H1 (cell line): ENCODE data around the gene PSMB3. TPM values are rescaled to one million over a fixed set of nuclear protein-coding genes. Genes with fewer than 3 reads are reported as not detected.

ENCODE experiments used
- CTCF ChIA-PET: fragments of 300-600 bp; sonication (Branson Sonifier 250); formaldehyde crosslinking; loops from one replicate; lab custom pipeline; 2021; ENCODE audit not compliant: partially characterized antibody; lab: Charles Lee
- POLR2A ChIA-PET: fragments of 300-600 bp; sonication (Branson Sonifier 250); formaldehyde crosslinking; loops from one replicate; lab custom pipeline; 2021; ENCODE audit warnings: inconsistent platforms; ENCODE audit not compliant: partially characterized antibody; lab: Charles Lee
- DNase-seq, 2 experiments: peaks; one replicate each; pipeline versions ENCODE4 v3.0.0 to v3.0.0-alpha.2; 2010 to 2022; ENCODE audit warnings: low spot score in 2 of 2, low read depth in 1 of 2, mixed read lengths in 1 of 2
- FAIRE-seq: peaks from 2 replicates; lab custom pipeline; 2011; peaks lifted over from hg19 to GRCh38; lab: Jason Lieb, UNC
- H2AFZ ChIP-seq: 2 replicates; pipeline ENCODE4 v1.8.1; 2012; ENCODE audit warnings: low read length, inconsistent platforms
- H2AK5ac ChIP-seq: 2 replicates; pipeline ENCODE4 v1.6.1; 2013; ENCODE audit warnings: low read depth, low read length
- H2BK120ac ChIP-seq: replicated peaks from 2 replicates; pipeline ENCODE3; 2013; ENCODE audit warnings: low read depth, low read length, inconsistent platforms
- H2BK12ac ChIP-seq: 2 replicates; pipeline ENCODE4 v1.6.1; 2013; ENCODE audit warnings: low read depth, low read length
- H2BK15ac ChIP-seq: 2 replicates; pipeline ENCODE4 v1.6.1; 2013; ENCODE audit warnings: low read length
- H2BK20ac ChIP-seq: 2 replicates; pipeline ENCODE4 v1.6.1; 2013; ENCODE audit warnings: low read length
- H2BK5ac ChIP-seq: 2 replicates; pipeline ENCODE4 v1.6.1; 2013; ENCODE audit warnings: low read depth, low read length
- H3K14ac ChIP-seq: 2 replicates; pipeline ENCODE4 v1.6.1; 2013; ENCODE audit warnings: inconsistent platforms; ENCODE audit not compliant: insufficient read length
- H3K18ac ChIP-seq: 2 replicates; pipeline ENCODE4 v1.6.1; 2013; ENCODE audit warnings: low read length; ENCODE audit errors: extremely low read depth
- H3K23ac ChIP-seq: 2 replicates; pipeline ENCODE4 v1.6.1; 2013; ENCODE audit warnings: inconsistent platforms; ENCODE audit not compliant: insufficient read length
- H3K23me2 ChIP-seq: 2 replicates; pipeline ENCODE4 v1.6.1; 2013; ENCODE audit warnings: low read depth, low read length
- H3K27ac ChIP-seq: 2 replicates; pipeline ENCODE4 v1.6.1; 2011; ENCODE audit warnings: low read depth, low read length, inconsistent platforms
- H3K27me3 ChIP-seq, 4 experiments: replicated peaks in 1 of 4; 1 replicate in 1 of 4; 2 replicates in 3 of 4; pipeline versions ENCODE4 v1.6.1 to v1.8.1; 2011 to 2013; ENCODE audit warnings: low read length in 3 of 4, mild to moderate bottlenecking in 3 of 4, inconsistent platforms in 2 of 4, mixed read lengths in 2 of 4, moderate library complexity in 1 of 4; ENCODE audit not compliant: control insufficient read depth in 3 of 4, insufficient read depth in 3 of 4; ENCODE audit errors: extremely low read depth in 1 of 4
- H3K36me3 ChIP-seq, 4 experiments: 2 replicates each; pipeline versions ENCODE4 v1.6.1 to v1.8.1; 2011 to 2013; ENCODE audit warnings: mild to moderate bottlenecking in 4 of 4, low read length in 3 of 4, moderate library complexity in 2 of 4, control low read depth in 1 of 4, inconsistent platforms in 1 of 4; ENCODE audit not compliant: insufficient read depth in 4 of 4, control insufficient read depth in 2 of 4
- H3K4ac ChIP-seq: replicated peaks from 2 replicates; pipeline ENCODE3; 2013; ENCODE audit warnings: low read length, low read depth, mixed read lengths, inconsistent platforms; ENCODE audit not compliant: insufficient read length
- H3K4me1 ChIP-seq, 4 experiments: replicated peaks in 1 of 4; 1 replicate in 1 of 4; 2 replicates in 3 of 4; pipeline versions ENCODE4 v1.6.1 to v1.8.1; 2011 to 2013; ENCODE audit warnings: low read length in 3 of 4, inconsistent platforms in 2 of 4, mixed read lengths in 1 of 4; ENCODE audit not compliant: insufficient read depth in 4 of 4, control insufficient read depth in 3 of 4
- H3K4me2 ChIP-seq, 2 experiments: 2 replicates each; pipeline versions ENCODE4 v1.6.1 to v1.8.1; 2011 to 2013; ENCODE audit warnings: low read depth in 2 of 2, low read length in 2 of 2, control low read depth in 1 of 2, inconsistent platforms in 1 of 2, mild to moderate bottlenecking in 1 of 2; ENCODE audit not compliant: insufficient read depth in 1 of 2
- H3K4me3 ChIP-seq, 4 experiments: fragments of 200-600, 300-600 bp in 1 of 4; sonication (generic), shearing (Covaris generic), sonication (Bioruptor Twin) in 1 of 4; 2 replicates each; pipeline versions ENCODE4 v1.5.1 to v1.8.1; 2011 to 2016; ENCODE audit warnings: low read length in 4 of 4, low read depth in 3 of 4, control low read depth in 2 of 4, inconsistent platforms in 2 of 4, mild to moderate bottlenecking in 2 of 4, mixed read lengths in 1 of 4, moderate library complexity in 1 of 4; ENCODE audit not compliant: insufficient read depth in 2 of 4; ENCODE audit errors: extremely low read depth in 1 of 4
- H3K56ac ChIP-seq: replicated peaks from 2 replicates; pipeline ENCODE3; 2013; ENCODE audit warnings: low read depth, mild to moderate bottlenecking, mixed read lengths, low read length, inconsistent platforms; ENCODE audit not compliant: insufficient read length
- H3K79me1 ChIP-seq: 2 replicates; pipeline ENCODE4 v1.6.1; 2013; ENCODE audit warnings: low read depth, low read length, control low read depth
- H3K79me2 ChIP-seq, 2 experiments: 2 replicates each; pipeline versions ENCODE4 v1.6.1 to v1.8.1; 2012 to 2013; ENCODE audit warnings: low read length in 2 of 2, mild to moderate bottlenecking in 2 of 2, inconsistent platforms in 1 of 2; ENCODE audit not compliant: insufficient read depth in 2 of 2, control insufficient read depth in 1 of 2
- H3K9ac ChIP-seq, 4 experiments: replicated peaks in 1 of 4; 1 replicate in 1 of 4; 2 replicates in 3 of 4; pipeline versions ENCODE4 v1.6.1 to v1.8.1; 2011 to 2013; ENCODE audit warnings: low read depth in 3 of 4, low read length in 3 of 4, control low read depth in 2 of 4, mild to moderate bottlenecking in 2 of 4, moderate library complexity in 2 of 4, inconsistent platforms in 1 of 4; ENCODE audit errors: extremely low read depth in 1 of 4
- H3K9me3 ChIP-seq, 2 experiments: 2 replicates each; pipeline versions ENCODE4 v1.6.1 to v1.8.1; 2012 to 2013; ENCODE audit warnings: mild to moderate bottlenecking in 2 of 2, moderate library complexity in 2 of 2, control low read depth in 1 of 2, inconsistent platforms in 1 of 2, low read depth in 1 of 2, low read length in 1 of 2, mixed read lengths in 1 of 2; ENCODE audit not compliant: insufficient read depth in 2 of 2
- H4K20me1 ChIP-seq, 2 experiments: replicated peaks in 1 of 2; 2 replicates each; pipeline versions ENCODE3 to v1.8.1; 2011 to 2013; ENCODE audit warnings: inconsistent platforms in 2 of 2, low read length in 2 of 2, mild to moderate bottlenecking in 1 of 2; ENCODE audit not compliant: insufficient read depth in 2 of 2, control insufficient read depth in 1 of 2
- H4K5ac ChIP-seq: 2 replicates; pipeline ENCODE4 v1.6.1; 2013; ENCODE audit warnings: low read length, low read depth, mixed read lengths, inconsistent platforms; ENCODE audit not compliant: insufficient read length
- H4K8ac ChIP-seq: 2 replicates; pipeline ENCODE4 v1.8.0; 2013; ENCODE audit warnings: mild to moderate bottlenecking, moderate library complexity, low read length, inconsistent platforms; ENCODE audit not compliant: insufficient read depth; ENCODE audit errors: extremely low read depth
- H4K91ac ChIP-seq: replicated peaks from 2 replicates; pipeline ENCODE3; 2013; ENCODE audit warnings: low read length, mixed read lengths, inconsistent platforms; ENCODE audit not compliant: insufficient read length
- CEBPB ChIP-seq: IDR thresholded peaks from 2 replicates; pipeline ENCODE4 v1.6.1; 2012; ENCODE audit warnings: low read depth, low read length
- EZH2 ChIP-seq: fragments of 200-600 bp; sonication (generic); IDR thresholded peaks from 2 replicates; pipeline ENCODE4 v1.7.1; 2012; ENCODE audit warnings: low read depth, mild to moderate bottlenecking, moderate library complexity, low read length, inconsistent platforms; ENCODE audit not compliant: severe bottlenecking
- HDAC6 ChIP-seq: IDR thresholded peaks from one replicate; pipeline ENCODE4 v1.7.1; 2012; ENCODE audit warnings: low read depth, mild to moderate bottlenecking, inconsistent platforms, low read length, moderate library complexity
- SP2 ChIP-seq: IDR thresholded peaks from 2 replicates; pipeline ENCODE4 v1.6.1; 2012; ENCODE audit warnings: mild to moderate bottlenecking, low read length, inconsistent platforms
- TCF12 ChIP-seq: IDR thresholded peaks from 2 replicates; pipeline ENCODE4 v1.6.1; 2011; ENCODE audit warnings: low read depth, mild to moderate bottlenecking, low read length
- WGBS, 2 experiments: shearing (Covaris generic) in 1 of 2; methylation state at CpG; one replicate each; pipeline versions ENCODE4 v1.1.6 to v1.1.7; 2013 to 2015; ENCODE audit warnings: low lambda C conversion rate in 2 of 2, mixed read lengths in 2 of 2, inconsistent platforms in 1 of 2, low coverage in 1 of 2, missing lambda C conversion rate in 1 of 2; ENCODE audit not compliant: insufficient replicate concordance in 2 of 2, insufficient coverage in 1 of 2, insufficient read length in 1 of 2; ENCODE audit errors: extremely low coverage in 1 of 2, missing lambda C conversion rate in 1 of 2; 5-methylcytosine and 5-hydroxymethylcytosine counted together
- polyA plus RNA-seq, 7 experiments: library from polyadenylated mRNA; depleted of rRNA in 3 of 7; stranded (reverse) in 5 of 7; unstranded in 2 of 7; fragments of >200 nt in 5 of 7; fragments of 200-250 nt in 2 of 7; gene quantifications; 1 replicate in 5 of 7; 2 replicates in 1 of 7; 4 replicates in 1 of 7; pipeline versions ENCODE4 v1.2.1 to v1.2.3, GENCODE V29; 2011 to 2013; ENCODE audit warnings: missing spikeins in 2 of 7, mixed read lengths in 2 of 7
- total RNA-seq: library from RNA; stranded (reverse); fragmentation: NEBNext Ultra II Directional; extraction: Animal tissue kit (Norgen Biotek cat#: 25700); gene quantifications from 2 replicates; pipeline ENCODE4 v1.2.1, GENCODE V29; 2021
- TF ChIP-seq, protein P1 (sequence below): IDR thresholded peaks from 2 replicates; pipeline ENCODE4 v1.6.1; 2011; ENCODE audit warnings: low read length, improper control_type of control experiment

PSMB3 gene
- total and polyA plus RNA-seq, 2 of the 8 experiments (the other 6 are each of a cell fraction or from before 2014, with no cell fraction given), result 291 to 914 TPM

- H2BK12ac ChIP-seq, result no peak overlapping the region
- H2BK5ac ChIP-seq, result no peak overlapping the region; the same call in 1 of the 2 replicates
- H3K79me1 ChIP-seq, result peaks cover 29% of the 10 kb centered on the region
- H3K4me3 ChIP-seq, result peak overlapping the region in 1 of 4 experiments; percentile 80; a peak in 2 of 8 replicates
- no peak overlapping the region for H4K5ac ChIP-seq
- H3K79me2 ChIP-seq, result peaks cover 16 to 59% of the 10 kb centered on the region in 2 experiments
- no peaks in the 10 kb centered on the region for H3K9me3 ChIP-seq
- DNase-seq (no peak), FAIRE-seq (no peak)
- no peak overlapping the region for H2AK5ac ChIP-seq
- H3K4ac ChIP-seq, result no peak overlapping the region
- no peak overlapping the region for H3K27ac ChIP-seq
- H2BK120ac ChIP-seq, result no peak overlapping the region
- H3K23me2 ChIP-seq, result peaks cover 4% of the 10 kb centered on the region
- no peaks in the 10 kb centered on the region for H3K27me3 ChIP-seq
- no peak overlapping the region for H2AFZ ChIP-seq
- no peak overlapping the region for H4K91ac ChIP-seq
- ChIA-PET POLR2A (interaction anchor here (0.9 to 2.4 kb wide), 6 partner anchors 8 to 66 kb away, joined by 3 to 14 read pairs (median 4); partner anchors contain the start of gene RPL23), CTCF (no interaction called here)
- H3K4me1 ChIP-seq, result peaks cover 5 to 8% (median 5%) of the 10 kb centered on the region in 4 experiments; a peak in 4 of 7 replicates
- H3K4me2 ChIP-seq, result peak overlapping the region in 1 of 2 experiments; percentile 84; a peak in 2 of 4 replicates
- peaks cover 4 to 20% of the 10 kb centered on the region in 2 experiments for H4K20me1 ChIP-seq
- no peak overlapping the region for H2BK20ac ChIP-seq
- no peak overlapping the region for H3K23ac ChIP-seq
- TF ChIP-seq SP2, result no peak
- no peak for TF ChIP-seq HDAC6
- TF ChIP-seq CEBPB, result no peak
- TF ChIP-seq EZH2, result no peak
- no peak for TF ChIP-seq TCF12
- TF ChIP-seq, protein P1, sequence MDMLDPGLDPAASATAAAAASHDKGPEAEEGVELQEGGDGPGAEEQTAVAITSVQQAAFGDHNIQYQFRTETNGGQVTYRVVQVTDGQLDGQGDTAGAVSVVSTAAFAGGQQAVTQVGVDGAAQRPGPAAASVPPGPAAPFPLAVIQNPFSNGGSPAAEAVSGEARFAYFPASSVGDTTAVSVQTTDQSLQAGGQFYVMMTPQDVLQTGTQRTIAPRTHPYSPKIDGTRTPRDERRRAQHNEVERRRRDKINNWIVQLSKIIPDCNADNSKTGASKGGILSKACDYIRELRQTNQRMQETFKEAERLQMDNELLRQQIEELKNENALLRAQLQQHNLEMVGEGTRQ, result no peak
- TF ChIP-seq, all 59 proteins: peak for 0
- H2BK15ac ChIP-seq, result no peak overlapping the region
- no peak overlapping the region for H3K56ac ChIP-seq
- H4K8ac ChIP-seq, result no peak overlapping the region
- 89% methylated on average over 5 of the region's 5 CpGs; no CpG with 5 or more reads in 1 of the 2 experiments for WGBS, 2 experiments
- peak overlapping the region in 1 of 4 experiments; percentile 20; a peak in 1 of 7 replicates for H3K9ac ChIP-seq
- H3K36me3 ChIP-seq, result peaks cover 3 to 11% (median 7%) of the 10 kb centered on the region in 4 experiments; a peak in 5 of 8 replicates
- no peak overlapping the region for H3K18ac ChIP-seq
- no peak overlapping the region for H3K14ac ChIP-seq
These were observed 44.6 kb downstream of the PSMB3 start for GRCh38 chr17:38797158-38797490.
